Liver (tissue), 9 donors: ENCODE measurements around the gene KDM5B. TPM values are rescaled to one million over a fixed set of nuclear protein-coding genes. Genes with fewer than 3 reads are reported as not detected.

Experiments
- DNase-seq: peaks from one replicate; pipeline ENCODE4 v3.0.0-alpha.2; 2017; ENCODE audit warnings: low spot score
- H3K27ac ChIP-seq, 2 donors: one replicate each; pipeline ENCODE4 v1.7.0; 2013; ENCODE audit warnings: inconsistent platforms in 2 of 2, low read length in 2 of 2, control low read depth in 1 of 2, low read depth in 1 of 2, mild to moderate bottlenecking in 1 of 2
- H3K27me3 ChIP-seq, 4 donors: one replicate each; pipeline versions ENCODE4 v1.6.1 to v1.7.0; 2013; ENCODE audit warnings: low read length in 3 of 4, inconsistent platforms in 1 of 4, mild to moderate bottlenecking in 1 of 4, moderate library complexity in 1 of 4; ENCODE audit not compliant: control insufficient read depth in 4 of 4, insufficient read depth in 4 of 4
- H3K36me3 ChIP-seq, 4 donors: one replicate each; pipeline versions ENCODE4 v1.6.1 to v1.7.0; 2013; ENCODE audit warnings: low read length in 3 of 4, mild to moderate bottlenecking in 3 of 4, low read depth in 1 of 4, moderate library complexity in 1 of 4; ENCODE audit not compliant: control insufficient read depth in 4 of 4, insufficient read depth in 3 of 4
- H3K4me1 ChIP-seq, 4 donors: one replicate each; pipeline versions ENCODE4 v1.6.1 to v1.7.0; 2013; ENCODE audit warnings: low read length in 3 of 4, mild to moderate bottlenecking in 3 of 4, moderate library complexity in 1 of 4; ENCODE audit not compliant: control insufficient read depth in 4 of 4, insufficient read depth in 4 of 4
- H3K4me3 ChIP-seq, 3 donors: one replicate each; pipeline versions ENCODE4 v1.6.1 to v1.7.0; 2013; ENCODE audit warnings: low read length in 3 of 3, control low read depth in 1 of 3, low read depth in 1 of 3, mild to moderate bottlenecking in 1 of 3
- H3K9ac ChIP-seq, 2 donors: one replicate each; pipeline ENCODE4 v1.7.0; 2013; ENCODE audit warnings: low read length in 2 of 2, mild to moderate bottlenecking in 2 of 2, moderate library complexity in 2 of 2, control low read depth in 1 of 2, low read depth in 1 of 2
- H3K9me3 ChIP-seq, 4 donors: one replicate each; pipeline versions ENCODE4 v1.6.1 to v1.7.0; 2013; ENCODE audit warnings: low read length in 3 of 4; ENCODE audit not compliant: control insufficient read depth in 4 of 4
- EGR1 ChIP-seq, 2 donors: IDR thresholded peaks; 2 replicates each; pipeline ENCODE4 v1.6.1; 2016 to 2018; ENCODE audit warnings: antibody characterized with exemption in 2 of 2, low read depth in 2 of 2
- FOXA1 ChIP-seq: IDR thresholded peaks from 2 replicates; pipeline ENCODE4 v1.6.1; 2016; ENCODE audit warnings: antibody characterized with exemption
- FOXA2 ChIP-seq: IDR thresholded peaks from 2 replicates; pipeline ENCODE4 v1.6.1; 2016; ENCODE audit warnings: antibody characterized with exemption
- GABPA ChIP-seq, 2 donors: IDR thresholded peaks in 1 of 2; conservative IDR thresholded peaks in 1 of 2; 2 replicates each; pipeline ENCODE4 v1.6.1; 2016; ENCODE audit warnings: antibody characterized with exemption in 2 of 2, mild to moderate bottlenecking in 1 of 2, moderate library complexity in 1 of 2
- HNF4A ChIP-seq, 2 donors: conservative IDR thresholded peaks; 2 replicates each; pipeline ENCODE4 v1.6.1; 2016; ENCODE audit warnings: antibody characterized with exemption in 2 of 2, mild to moderate bottlenecking in 2 of 2
- HNF4G ChIP-seq: IDR thresholded peaks from 2 replicates; pipeline ENCODE4 v1.6.1; 2016; ENCODE audit warnings: antibody characterized with exemption
- JUND ChIP-seq, 2 donors: IDR thresholded peaks; 2 replicates each; pipeline ENCODE4 v1.6.1; 2016; ENCODE audit warnings: antibody characterized with exemption in 2 of 2
- NR2F2 ChIP-seq: IDR thresholded peaks from 2 replicates; pipeline ENCODE4 v1.6.1; 2016; ENCODE audit warnings: antibody characterized with exemption
- RAD21 ChIP-seq, 2 donors: IDR thresholded peaks; 2 replicates each; pipeline ENCODE4 v1.6.1; 2016; ENCODE audit warnings: antibody characterized with exemption in 2 of 2, mild to moderate bottlenecking in 2 of 2
- RXRA ChIP-seq, 2 donors: IDR thresholded peaks; 2 replicates each; pipeline ENCODE4 v1.6.1; 2017 to 2018; ENCODE audit warnings: antibody characterized with exemption in 2 of 2, mild to moderate bottlenecking in 1 of 2
- SP1 ChIP-seq: IDR thresholded peaks from 2 replicates; pipeline ENCODE4 v1.6.1; 2018; ENCODE audit warnings: antibody characterized with exemption, mild to moderate bottlenecking
- TAF1 ChIP-seq: conservative IDR thresholded peaks from 2 replicates; pipeline ENCODE4 v1.6.1; 2016; ENCODE audit warnings: antibody characterized with exemption, mild to moderate bottlenecking
- YY1 ChIP-seq: IDR thresholded peaks from 2 replicates; pipeline ENCODE4 v1.6.1; 2016; ENCODE audit warnings: antibody characterized with exemption, mild to moderate bottlenecking
- WGBS: extraction: QIAGEN DNeasy Blood & Tissue Kit; methylation state at CpG from one replicate; pipeline ENCODE4 v1.1.7; 2013; 5-methylcytosine and 5-hydroxymethylcytosine counted together
- polyA plus RNA-seq, 2 donors: library from polyadenylated mRNA; stranded (reverse) in 1 of 2; unstranded in 1 of 2; fragments of 200-250 nt in 1 of 2; fragments of >200 nt in 1 of 2; fragmentation: Nextera tagmentation in 1 of 2; extraction: Ambion mirVana in 1 of 2; gene quantifications; one replicate each; pipeline versions ENCODE4 v1.2.1 to v1.2.3, GENCODE V29; 2013 to 2015
- total RNA-seq, 2 donors: library from RNA; depleted of rRNA; stranded (reverse); fragments of >200 nt; gene quantifications; one replicate each; pipeline ENCODE4 v1.2.3, GENCODE V29; 2014
- TF ChIP-seq, protein P1 (sequence below): fragments of 150-350 bp; IDR thresholded peaks from 2 replicates; pipeline ENCODE4 v1.5.1; 2017; ENCODE audit warnings: improper control_type of control experiment, low read depth, low read length; ENCODE audit not compliant: missing input control
- TF ChIP-seq, protein P2 (sequence below): IDR thresholded peaks from 2 replicates; pipeline ENCODE4 v1.6.1; 2016; ENCODE audit warnings: antibody characterized with exemption
- TF ChIP-seq, protein P3 (sequence below): IDR thresholded peaks from 2 replicates; pipeline ENCODE4 v1.6.1; 2016; ENCODE audit warnings: antibody characterized with exemption, mild to moderate bottlenecking
- TF ChIP-seq, protein P4 (sequence below): IDR thresholded peaks from 2 replicates; pipeline ENCODE4 v1.6.1; 2016; ENCODE audit warnings: antibody characterized with exemption
- donor health status: healthy.
- donor health status: healthy.
- donor health status: healthy.
- donor health status: healthy.
- donor health status: healthy.

Gene KDM5B
- total and polyA plus RNA-seq, 4 donors: 3.4 to 33.7 (median 14.8) TPM

DNA sequence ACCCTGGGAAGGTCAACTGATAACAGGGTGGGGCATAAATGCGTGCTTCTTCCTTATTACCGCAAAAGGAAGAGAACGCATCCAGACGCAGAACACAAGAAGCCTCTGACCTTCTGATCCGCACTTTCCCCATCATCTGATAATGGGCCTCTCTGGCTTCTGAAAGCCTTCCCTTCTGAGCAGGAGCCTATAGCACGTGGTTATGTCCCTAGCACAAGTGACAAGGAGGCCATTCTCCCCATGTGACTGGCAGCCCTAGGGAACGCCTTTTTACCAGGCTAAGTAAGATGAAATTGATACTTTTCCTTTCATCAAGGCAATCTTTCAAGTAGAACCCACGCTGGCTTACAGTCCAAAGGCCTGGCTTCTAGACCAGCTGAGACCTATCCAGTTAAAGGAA, 46.6 kb upstream of the KDM5B start:
- Histone ChIP-seq H3K36me3 (no peaks in the 10 kb centered on the region), H3K9ac (no peak overlapping the region), H3K4me1 (peaks cover 0 to 6% (median 3%) of the 10 kb centered on the region in 4 donors), H3K27me3 (no peaks in the 10 kb centered on the region), H3K27ac (no peak overlapping the region), H3K9me3 (no peaks in the 10 kb centered on the region), H3K4me3 (no peak overlapping the region)
- 95% methylated on average over 8 of the region's 8 CpGs for WGBS
- TF ChIP-seq NR2F2 (no peak), SP1 (no peak), HNF4G (no peak), EGR1 (IDR thresholded peaks at IDR 0.05; ENCODE audit: low read depth in 2 of 2) (no peak), RXRA (IDR thresholded peaks at IDR 0.05) (no peak), FOXA1 (no peak)
- TF ChIP-seq, protein P1, sequence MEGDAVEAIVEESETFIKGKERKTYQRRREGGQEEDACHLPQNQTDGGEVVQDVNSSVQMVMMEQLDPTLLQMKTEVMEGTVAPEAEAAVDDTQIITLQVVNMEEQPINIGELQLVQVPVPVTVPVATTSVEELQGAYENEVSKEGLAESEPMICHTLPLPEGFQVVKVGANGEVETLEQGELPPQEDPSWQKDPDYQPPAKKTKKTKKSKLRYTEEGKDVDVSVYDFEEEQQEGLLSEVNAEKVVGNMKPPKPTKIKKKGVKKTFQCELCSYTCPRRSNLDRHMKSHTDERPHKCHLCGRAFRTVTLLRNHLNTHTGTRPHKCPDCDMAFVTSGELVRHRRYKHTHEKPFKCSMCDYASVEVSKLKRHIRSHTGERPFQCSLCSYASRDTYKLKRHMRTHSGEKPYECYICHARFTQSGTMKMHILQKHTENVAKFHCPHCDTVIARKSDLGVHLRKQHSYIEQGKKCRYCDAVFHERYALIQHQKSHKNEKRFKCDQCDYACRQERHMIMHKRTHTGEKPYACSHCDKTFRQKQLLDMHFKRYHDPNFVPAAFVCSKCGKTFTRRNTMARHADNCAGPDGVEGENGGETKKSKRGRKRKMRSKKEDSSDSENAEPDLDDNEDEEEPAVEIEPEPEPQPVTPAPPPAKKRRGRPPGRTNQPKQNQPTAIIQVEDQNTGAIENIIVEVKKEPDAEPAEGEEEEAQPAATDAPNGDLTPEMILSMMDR: no peak
- DNase-seq: no peak

DNA sequence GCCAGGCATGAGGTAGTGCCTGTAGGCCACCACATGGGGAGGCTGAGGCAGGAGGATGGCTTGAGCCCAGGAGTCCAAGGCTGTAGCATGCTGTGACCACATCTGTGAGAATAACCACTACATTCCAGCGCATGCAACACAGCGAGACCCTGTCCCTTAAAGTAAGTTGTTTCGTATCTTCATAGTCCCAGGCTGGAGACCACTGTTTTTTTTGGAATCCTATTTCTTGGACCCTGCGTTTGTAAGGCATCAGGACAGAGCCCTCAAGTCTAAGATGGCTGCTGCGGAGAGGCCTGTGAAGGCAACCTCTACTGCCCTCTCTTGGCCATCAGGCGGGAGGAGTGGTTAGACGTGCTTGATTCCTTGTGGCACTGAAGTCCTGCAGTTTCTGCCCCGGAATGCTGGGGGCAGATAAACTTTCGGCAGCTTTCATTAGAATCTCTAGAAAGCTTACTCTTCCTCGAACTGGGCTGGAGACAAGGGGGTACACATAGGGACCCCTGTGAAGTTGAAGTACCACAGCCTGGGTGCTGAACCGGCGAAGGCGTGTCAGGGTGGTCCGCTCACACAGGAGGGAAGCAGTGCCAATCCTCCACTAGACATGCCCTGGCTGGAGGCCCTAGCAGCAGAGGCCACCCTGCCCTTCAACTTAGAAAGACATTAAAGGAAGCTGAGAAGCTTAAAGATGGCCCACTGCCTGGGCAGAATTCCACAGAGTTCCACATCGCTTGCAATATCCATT, 44.1 kb upstream of the KDM5B start:
- no peaks in the 10 kb centered on the region for H3K27me3 ChIP-seq
- TF ChIP-seq, protein P1: peak; percentile 17
- no peak for TF ChIP-seq HNF4G
- TF ChIP-seq YY1: no peak
- TF ChIP-seq, protein P2, sequence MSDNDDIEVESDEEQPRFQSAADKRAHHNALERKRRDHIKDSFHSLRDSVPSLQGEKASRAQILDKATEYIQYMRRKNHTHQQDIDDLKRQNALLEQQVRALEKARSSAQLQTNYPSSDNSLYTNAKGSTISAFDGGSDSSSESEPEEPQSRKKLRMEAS: no peak
- TF ChIP-seq RXRA (IDR thresholded peaks at IDR 0.05): no peak
- no peak for TF ChIP-seq FOXA2
- no peak for TF ChIP-seq NR2F2
- no peak for TF ChIP-seq TAF1
- TF ChIP-seq, protein P3, sequence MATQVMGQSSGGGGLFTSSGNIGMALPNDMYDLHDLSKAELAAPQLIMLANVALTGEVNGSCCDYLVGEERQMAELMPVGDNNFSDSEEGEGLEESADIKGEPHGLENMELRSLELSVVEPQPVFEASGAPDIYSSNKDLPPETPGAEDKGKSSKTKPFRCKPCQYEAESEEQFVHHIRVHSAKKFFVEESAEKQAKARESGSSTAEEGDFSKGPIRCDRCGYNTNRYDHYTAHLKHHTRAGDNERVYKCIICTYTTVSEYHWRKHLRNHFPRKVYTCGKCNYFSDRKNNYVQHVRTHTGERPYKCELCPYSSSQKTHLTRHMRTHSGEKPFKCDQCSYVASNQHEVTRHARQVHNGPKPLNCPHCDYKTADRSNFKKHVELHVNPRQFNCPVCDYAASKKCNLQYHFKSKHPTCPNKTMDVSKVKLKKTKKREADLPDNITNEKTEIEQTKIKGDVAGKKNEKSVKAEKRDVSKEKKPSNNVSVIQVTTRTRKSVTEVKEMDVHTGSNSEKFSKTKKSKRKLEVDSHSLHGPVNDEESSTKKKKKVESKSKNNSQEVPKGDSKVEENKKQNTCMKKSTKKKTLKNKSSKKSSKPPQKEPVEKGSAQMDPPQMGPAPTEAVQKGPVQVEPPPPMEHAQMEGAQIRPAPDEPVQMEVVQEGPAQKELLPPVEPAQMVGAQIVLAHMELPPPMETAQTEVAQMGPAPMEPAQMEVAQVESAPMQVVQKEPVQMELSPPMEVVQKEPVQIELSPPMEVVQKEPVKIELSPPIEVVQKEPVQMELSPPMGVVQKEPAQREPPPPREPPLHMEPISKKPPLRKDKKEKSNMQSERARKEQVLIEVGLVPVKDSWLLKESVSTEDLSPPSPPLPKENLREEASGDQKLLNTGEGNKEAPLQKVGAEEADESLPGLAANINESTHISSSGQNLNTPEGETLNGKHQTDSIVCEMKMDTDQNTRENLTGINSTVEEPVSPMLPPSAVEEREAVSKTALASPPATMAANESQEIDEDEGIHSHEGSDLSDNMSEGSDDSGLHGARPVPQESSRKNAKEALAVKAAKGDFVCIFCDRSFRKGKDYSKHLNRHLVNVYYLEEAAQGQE: no peak
- no peak for TF ChIP-seq JUND (IDR thresholded peaks at IDR 0.05)
- no peak for TF ChIP-seq EGR1 (IDR thresholded peaks at IDR 0.05; ENCODE audit: low read depth in 2 of 2)
- peak; percentile 44 to 68 for TF ChIP-seq RAD21 (IDR thresholded peaks at IDR 0.05)
- no peak for TF ChIP-seq GABPA (IDR thresholded peaks at IDR 0.05 in 1 of 2, conservative IDR thresholded peaks at IDR 0.05 in 1 of 2)
- TF ChIP-seq, protein P4, sequence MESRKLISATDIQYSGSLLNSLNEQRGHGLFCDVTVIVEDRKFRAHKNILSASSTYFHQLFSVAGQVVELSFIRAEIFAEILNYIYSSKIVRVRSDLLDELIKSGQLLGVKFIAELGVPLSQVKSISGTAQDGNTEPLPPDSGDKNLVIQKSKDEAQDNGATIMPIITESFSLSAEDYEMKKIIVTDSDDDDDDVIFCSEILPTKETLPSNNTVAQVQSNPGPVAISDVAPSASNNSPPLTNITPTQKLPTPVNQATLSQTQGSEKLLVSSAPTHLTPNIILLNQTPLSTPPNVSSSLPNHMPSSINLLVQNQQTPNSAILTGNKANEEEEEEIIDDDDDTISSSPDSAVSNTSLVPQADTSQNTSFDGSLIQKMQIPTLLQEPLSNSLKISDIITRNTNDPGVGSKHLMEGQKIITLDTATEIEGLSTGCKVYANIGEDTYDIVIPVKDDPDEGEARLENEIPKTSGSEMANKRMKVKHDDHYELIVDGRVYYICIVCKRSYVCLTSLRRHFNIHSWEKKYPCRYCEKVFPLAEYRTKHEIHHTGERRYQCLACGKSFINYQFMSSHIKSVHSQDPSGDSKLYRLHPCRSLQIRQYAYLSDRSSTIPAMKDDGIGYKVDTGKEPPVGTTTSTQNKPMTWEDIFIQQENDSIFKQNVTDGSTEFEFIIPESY: no peak
- TF ChIP-seq HNF4A (conservative IDR thresholded peaks at IDR 0.05): no peak
- no peak overlapping the region for H3K4me3 ChIP-seq
- no peaks in the 10 kb centered on the region for H3K9me3 ChIP-seq
- no peak for DNase-seq
- H3K36me3 ChIP-seq: no peaks in the 10 kb centered on the region
- no peak overlapping the region for H3K27ac ChIP-seq
- 76% methylated on average over 15 of the region's 15 CpGs for WGBS
- H3K9ac ChIP-seq: no peak overlapping the region
- H3K4me1 ChIP-seq: peaks cover 0 to 7% (median 3%) of the 10 kb centered on the region in 4 donors
